ENCODE measurements around the gene SKP2.

GRCh38 chr5:36147681-36148080 lies 4.2 kb upstream of the SKP2 start:
- no peak for TF ChIP-seq CTCF (IDR thresholded peaks at IDR 0.05; ENCODE audit: low read depth, low read length, missing input control)
- TF ChIP-seq REST (IDR thresholded peaks at IDR 0.05): no peak
- no peak for TF ChIP-seq ZBTB33 (IDR thresholded peaks at IDR 0.05)
- no peak for TF ChIP-seq ATF3 (IDR thresholded peaks at IDR 0.05)
- TF ChIP-seq EGR1 (IDR thresholded peaks at IDR 0.05; ENCODE audit: low read depth in 2 of 2): no peak
- no peak for TF ChIP-seq GABPA (IDR thresholded peaks at IDR 0.05 in 1 of 2, conservative IDR thresholded peaks at IDR 0.05 in 1 of 2)
